ENCODE data around the gene HIVEP3.

DNA sequence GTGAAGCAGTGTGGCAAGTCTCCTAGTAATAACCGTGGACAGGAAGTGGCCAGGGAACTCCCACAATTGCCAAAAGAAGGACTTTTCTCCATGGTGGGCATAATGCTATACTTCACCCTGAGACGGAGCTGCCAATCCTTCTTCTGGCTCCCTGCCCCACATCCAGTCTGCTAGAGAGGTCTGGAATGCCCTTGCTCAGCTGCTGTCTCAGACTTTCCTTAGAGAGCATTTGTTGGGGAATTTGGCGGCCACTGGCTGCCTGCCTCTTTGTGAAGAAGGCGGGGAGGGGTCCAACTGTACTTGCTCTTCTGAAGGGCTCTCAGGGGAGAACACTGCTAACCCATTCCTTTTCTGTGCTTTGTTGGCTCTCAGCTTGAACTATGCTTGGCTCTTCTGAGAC lies 310.5 kb downstream of the HIVEP3 start:
- TF ChIP-seq POLR2A (IDR thresholded peaks at IDR 0.05; ENCODE audit: low read length): no peak
- TF ChIP-seq GATA1 (IDR thresholded peaks at IDR 0.05; ENCODE audit: low read depth, low read length): no peak

All from erythroblast (primary cell).